Cardiac muscle cell (in vitro differentiated cells and primary cell): ENCODE results near the gene TMEM31. TPM values are rescaled to one million over a fixed set of nuclear protein-coding genes. Genes with fewer than 3 reads are reported as not detected.

ENCODE experiments used
- DNase-seq, 2 donors: peaks; one replicate each; pipeline versions ENCODE4 v3.0.0 to v3.0.0-alpha.2; 2010 to 2017; ENCODE audit warnings: low read depth in 1 of 2, low spot score in 1 of 2
- H3K27ac ChIP-seq: fragments of 200-600 bp; sonication (generic); 2 replicates; pipeline ENCODE4 v1.5.1; 2016
- H3K27me3 ChIP-seq: fragments of 200-600 bp; sonication (generic); 2 replicates; pipeline ENCODE4 v1.6.0; 2016; ENCODE audit warnings: control low read depth
- H3K36me3 ChIP-seq: fragments of 200-600 bp; sonication (generic); 2 replicates; pipeline ENCODE4 v1.5.1; 2016; ENCODE audit warnings: control low read depth
- H3K4me1 ChIP-seq: fragments of 200-600 bp; sonication (generic); 2 replicates; pipeline ENCODE4 v1.8.1; 2017; ENCODE audit warnings: low read depth, mild to moderate bottlenecking, mixed run types
- H3K4me3 ChIP-seq: fragments of 200-600 bp; sonication (generic); 2 replicates; pipeline ENCODE4 v1.5.1; 2016; ENCODE audit warnings: mild to moderate bottlenecking
- H3K9me3 ChIP-seq: fragments of 200-600 bp; sonication (generic); 2 replicates; pipeline ENCODE4 v1.5.1; 2017; ENCODE audit warnings: low read depth, mild to moderate bottlenecking, control low read depth
- CTCF ChIP-seq: IDR thresholded peaks from 2 replicates; pipeline ENCODE4 v1.5.1; 2012; ENCODE audit warnings: low read depth, mild to moderate bottlenecking, low read length
- polyA plus RNA-seq: library from polyadenylated mRNA; unstranded; fragments of >200 nt; fragmentation: Nextera tagmentation; extraction: Ambion mirVana; gene quantifications from 2 replicates; pipeline ENCODE4 v1.2.1, GENCODE V29; 2016
- total RNA-seq: library from RNA; depleted of rRNA; stranded (reverse); fragments of >200 nt; gene quantifications from 2 replicates; pipeline ENCODE4 v1.2.3, GENCODE V29; 2016

TMEM31 gene
- total and polyA plus RNA-seq, 2 experiments from 2014 or later = 1.7 TPM; not detected in 1

- TF ChIP-seq CTCF = no peak
- Histone ChIP-seq H3K4me1 (peaks cover 2% of the 10 kb centered on the region), H3K27ac (peak overlapping the region; percentile 56), H3K27me3 (no peaks in the 10 kb centered on the region), H3K9me3 (no peaks in the 10 kb centered on the region), H3K36me3 (peaks cover 37% of the 10 kb centered on the region), H3K4me3 (no peak overlapping the region)
- no peak for DNase-seq
Measured at GRCh38 chrX:103674531-103675454, 35.9 kb upstream of the TMEM31 start.

GRCh38 chrX:103678199-103678993, 32.3 kb upstream of the TMEM31 start:
- peak in 1 of 2 donors; percentile 67 for DNase-seq
- Histone ChIP-seq H3K9me3 (no peaks in the 10 kb centered on the region), H3K4me1 (no peaks in the 10 kb centered on the region), H3K27me3 (no peaks in the 10 kb centered on the region), H3K4me3 (no peak overlapping the region), H3K27ac (peak overlapping the region; percentile 59), H3K36me3 (peaks cover 71% of the 10 kb centered on the region)
- TF ChIP-seq CTCF = no peak

- no peak for TF ChIP-seq CTCF
- peaks cover 8% of the 10 kb centered on the region for H3K4me1 ChIP-seq
- peaks cover 78% of the 10 kb centered on the region for H3K36me3 ChIP-seq
- H3K4me3 ChIP-seq = no peak overlapping the region
- DNase-seq = peak in 1 of 2 donors; percentile 47
- H3K9me3 ChIP-seq = no peaks in the 10 kb centered on the region
- peak overlapping the region; percentile 14 for H3K27ac ChIP-seq
- H3K27me3 ChIP-seq = no peaks in the 10 kb centered on the region
Measured at GRCh38 chrX:103681443-103681842, 29.3 kb upstream of the TMEM31 start.

- H3K27ac ChIP-seq = peak overlapping the region; percentile 98
- DNase-seq = peak in 1 of 2 donors; percentile 44
- no peak for TF ChIP-seq CTCF
- no peaks in the 10 kb centered on the region for H3K9me3 ChIP-seq
- peak overlapping the region; percentile 97 for H3K4me3 ChIP-seq
- peaks cover 14% of the 10 kb centered on the region for H3K4me1 ChIP-seq
- H3K36me3 ChIP-seq = peaks cover 46% of the 10 kb centered on the region
- no peaks in the 10 kb centered on the region for H3K27me3 ChIP-seq
Measured at GRCh38 chrX:103685396-103685795, 25.3 kb upstream of the TMEM31 start.

GRCh38 chrX:103686199-103687072, 24.3 kb upstream of the TMEM31 start, which contains the start of gene MORF4L2:
Gene MORF4L2, minus strand, starts transcription at chrX:103686699. Its CDS starts 9,672 bp downstream, at chrX:103677027.
- no peaks in the 10 kb centered on the region for H3K27me3 ChIP-seq
- H3K9me3 ChIP-seq = no peaks in the 10 kb centered on the region
- H3K27ac ChIP-seq = peak within 1 kb of the TSS; percentile 98
- DNase-seq = peak; percentile 98 to 99
- peak within 1 kb of the TSS; percentile 97 for H3K4me3 ChIP-seq
- no peak for TF ChIP-seq CTCF
- H3K4me1 ChIP-seq = peaks cover 14% of the 10 kb centered on the region
- peaks cover 36% of the 10 kb centered on the region for H3K36me3 ChIP-seq
